ENCODE data around the gene CUL9. TPM values are rescaled to one million over a fixed set of nuclear protein-coding genes. Genes with fewer than 3 reads are reported as not detected.

CUL9 gene
- total RNA-seq, 1 donor from 2014 or later = 10.9 TPM

DNA sequence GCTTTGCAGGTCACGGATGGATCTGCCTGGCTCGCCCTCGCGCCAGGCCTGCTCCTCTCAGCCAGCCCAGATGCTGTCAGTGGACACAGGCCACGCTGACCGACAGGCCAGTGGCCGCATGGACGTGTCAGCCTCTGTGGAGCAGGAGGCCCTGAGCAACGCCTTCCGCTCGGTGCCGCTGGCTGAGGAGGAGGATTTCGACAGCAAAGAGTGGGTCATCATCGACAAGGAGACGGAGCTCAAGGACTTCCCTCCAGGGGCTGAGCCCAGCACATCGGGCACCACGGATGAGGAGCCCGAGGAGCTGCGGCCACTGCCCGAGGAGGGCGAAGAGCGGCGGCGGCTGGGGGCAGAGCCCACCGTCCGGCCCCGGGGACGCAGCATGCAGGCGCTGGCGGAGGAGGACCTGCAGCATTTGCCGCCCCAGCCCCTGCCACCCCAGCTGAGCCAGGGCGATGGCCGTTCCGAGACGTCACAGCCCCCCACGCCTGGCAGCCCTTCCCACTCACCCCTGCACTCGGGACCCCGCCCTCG is 80.9 kb downstream of the CUL9 start:
- DNase-seq (no peak), ATAC-seq (no peak)
- intact Hi-C loops (cut with micrococcal nuclease) = loop anchor here (5.0 kb wide), 1 partner anchor 74 kb away; no protein-coding TSS in a partner anchor

DNA sequence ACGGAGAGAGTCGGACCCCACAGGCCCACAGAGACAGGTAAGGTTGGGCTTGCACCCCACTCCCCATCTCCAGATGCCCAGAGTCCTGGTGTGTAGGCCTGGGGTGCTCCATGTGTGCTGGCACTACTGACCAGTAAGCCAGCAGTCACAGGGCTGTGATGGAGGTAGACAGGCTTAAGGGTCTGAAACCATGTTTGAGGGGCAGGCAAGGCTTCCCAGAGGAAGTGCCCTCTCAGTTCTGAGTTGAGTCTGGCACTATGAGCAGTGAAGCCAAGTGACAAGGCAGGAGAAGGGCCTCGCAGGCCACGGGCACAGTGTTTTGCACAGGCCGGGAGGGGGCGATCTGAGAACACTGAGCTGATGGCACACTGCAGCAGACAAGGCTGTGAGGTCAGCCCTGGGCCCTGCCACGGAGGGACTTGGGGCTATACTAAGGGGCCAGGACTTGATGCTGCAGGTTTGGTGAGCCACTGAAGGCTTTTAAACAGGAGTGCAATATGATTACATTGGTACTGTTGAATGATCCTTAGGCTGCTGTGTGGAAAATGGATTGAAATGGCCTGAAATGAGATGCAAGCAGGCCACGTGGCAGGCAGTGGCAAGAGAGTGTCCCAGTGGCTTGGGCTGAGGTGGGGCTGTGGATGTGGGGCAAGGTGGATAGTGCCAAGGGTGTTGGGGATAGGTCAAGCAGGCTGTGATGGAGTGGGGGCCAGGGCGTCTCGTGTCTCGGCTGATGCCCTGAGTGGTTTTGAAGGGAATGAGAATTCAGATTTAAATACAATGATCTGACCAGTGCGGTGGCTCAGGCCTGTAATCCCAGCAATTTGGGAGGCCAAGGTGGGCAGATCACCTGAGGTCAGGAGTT is 81.5 kb downstream of the CUL9 start:
- ATAC-seq (peak; percentile 79), DNase-seq (peak; percentile 81)
- intact Hi-C loops (cut with micrococcal nuclease) = loop anchor here (5.0 kb wide), 1 partner anchor 74 kb away; no protein-coding TSS in a partner anchor

DNA sequence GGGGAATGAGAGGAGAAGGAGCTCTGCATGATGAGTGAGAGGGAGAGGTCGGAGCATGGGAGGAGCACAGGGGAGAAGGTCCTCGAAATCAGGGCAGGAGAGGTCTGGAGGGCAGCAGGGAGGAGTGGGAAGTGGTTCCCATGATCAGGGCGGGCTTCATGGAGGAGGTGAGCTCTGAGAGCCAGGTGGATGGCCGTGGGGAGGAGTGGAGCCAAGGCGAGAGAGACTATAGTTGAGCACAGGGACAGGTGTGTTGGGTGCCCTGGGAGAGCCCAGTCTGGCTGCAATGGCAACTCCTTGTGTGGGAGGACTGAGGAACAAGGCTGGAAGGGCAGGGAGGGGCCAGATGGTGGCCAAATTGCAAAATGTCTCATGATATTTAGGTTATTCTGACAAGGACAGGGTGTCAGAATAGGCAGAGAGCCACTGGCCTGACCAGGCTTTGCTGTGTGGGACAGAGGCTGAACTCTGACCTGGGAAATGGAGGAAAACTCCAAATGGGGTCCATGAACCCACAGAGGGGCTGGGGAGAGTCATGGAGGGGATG is 82.7 kb downstream of the CUL9 start:
- intact Hi-C loops (cut with micrococcal nuclease) = loop anchor here (5.0 kb wide), 1 partner anchor 73 kb away; no protein-coding TSS in a partner anchor
- DNase-seq (no peak), ATAC-seq (no peak)

DNA sequence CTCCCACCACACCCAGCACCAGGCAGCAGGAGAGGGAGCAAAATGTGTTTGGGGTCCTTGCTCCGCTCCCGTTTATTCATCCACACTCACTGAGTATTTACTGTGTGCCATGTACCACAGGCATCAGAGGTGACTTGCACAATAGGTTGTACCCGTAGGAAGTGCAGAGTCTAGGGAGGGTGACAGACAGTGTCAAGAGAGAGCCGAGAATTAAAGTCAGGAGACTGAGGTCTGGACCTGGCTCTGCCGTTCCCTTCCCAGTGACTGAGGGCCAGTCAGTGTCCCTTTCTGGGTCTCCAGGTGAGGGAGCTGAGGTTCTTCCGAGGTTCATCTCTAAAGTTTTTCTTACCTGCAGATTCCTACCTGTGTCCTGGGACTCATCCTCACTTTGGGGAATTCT is 83.6 kb downstream of the CUL9 start:
- DNase-seq (no peak), ATAC-seq (no peak)
- intact Hi-C loops (cut with micrococcal nuclease) = no loop called here

DNA sequence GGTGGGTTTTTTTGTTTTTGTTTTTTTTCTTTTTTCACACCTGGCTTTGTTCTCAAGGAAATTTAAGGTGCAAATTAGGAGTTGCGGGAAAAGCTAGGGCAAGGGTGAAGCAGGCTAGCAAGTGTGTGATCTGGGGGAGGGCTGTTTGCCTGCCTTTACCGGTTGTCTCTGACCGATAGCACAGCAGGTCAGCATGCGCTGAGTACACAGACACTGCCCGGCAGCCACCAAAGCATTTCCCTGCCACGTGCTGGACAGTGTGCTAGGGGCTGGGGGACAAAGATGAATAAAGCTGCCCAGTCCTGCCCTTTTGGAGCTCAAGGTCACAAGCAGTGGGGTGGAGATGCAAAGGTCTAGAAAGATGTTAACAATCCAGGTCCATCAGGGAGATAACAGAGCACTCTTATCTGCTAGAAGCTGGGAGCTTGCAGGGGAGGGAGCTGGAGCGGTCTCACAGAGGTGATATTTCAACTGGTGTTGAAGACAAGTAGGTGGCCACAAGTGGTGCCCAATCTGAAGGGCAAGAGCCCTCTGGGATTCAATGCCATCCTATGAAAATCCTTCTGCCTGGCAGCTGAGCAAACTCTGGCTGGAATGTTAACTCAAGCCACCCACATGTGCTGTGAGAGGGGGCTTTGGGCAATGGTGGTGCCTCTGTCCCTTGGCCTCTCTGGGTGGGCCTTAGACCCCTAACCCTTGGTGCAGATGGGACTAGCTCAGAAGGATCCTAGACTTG is 85.8 kb downstream of the CUL9 start:
- DNase-seq (no peak), ATAC-seq (peak; percentile 47)
- intact Hi-C loops (cut with micrococcal nuclease) = no loop called here

DNA sequence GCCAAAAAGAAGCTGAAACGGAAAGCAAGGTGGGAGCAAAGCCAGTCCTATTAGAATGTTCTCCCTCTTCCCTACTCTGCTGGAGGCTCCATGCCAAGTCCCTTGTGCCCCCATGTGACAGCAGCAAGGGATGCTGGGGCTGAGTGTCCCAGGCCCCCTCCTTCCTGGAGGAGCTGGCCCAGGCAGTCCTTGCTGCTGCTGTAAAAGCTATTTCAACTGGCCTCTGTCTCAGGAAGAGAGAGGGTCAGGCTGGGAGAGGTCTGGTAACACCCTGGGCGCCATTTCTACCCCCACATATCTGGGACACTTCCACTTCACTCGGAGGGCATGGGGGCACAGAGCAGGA is 86.3 kb downstream of the CUL9 start:
- peak; percentile 48 for DNase-seq
- intact Hi-C loops (cut with micrococcal nuclease) = no loop called here
- ATAC-seq = peak; percentile 62

DNA sequence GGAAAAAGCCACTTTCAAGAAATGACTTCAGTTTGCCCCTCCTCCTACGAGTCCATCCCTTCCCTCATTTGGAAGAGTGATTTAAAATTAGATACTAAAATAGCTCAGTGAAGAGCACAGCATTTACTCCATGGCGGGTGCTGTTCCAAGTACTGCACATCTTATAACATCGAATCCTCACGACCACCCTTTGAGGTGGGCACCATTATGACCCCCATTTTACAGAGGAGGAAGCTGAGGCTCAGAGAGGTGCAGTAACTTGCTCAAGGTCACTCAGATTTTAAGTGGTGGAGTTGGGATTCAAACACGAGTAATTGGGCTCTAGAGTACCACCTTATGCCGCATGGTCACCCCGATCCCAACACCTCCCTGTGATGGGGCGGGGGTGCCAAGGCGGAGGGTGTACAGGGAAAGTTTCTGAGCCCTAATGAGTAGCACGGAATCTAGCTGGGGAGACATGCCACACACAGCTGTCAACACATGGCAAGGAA is 86.8 kb downstream of the CUL9 start:
- ATAC-seq (no peak), DNase-seq (no peak)
- intact Hi-C loops (cut with micrococcal nuclease) = no loop called here

DNA sequence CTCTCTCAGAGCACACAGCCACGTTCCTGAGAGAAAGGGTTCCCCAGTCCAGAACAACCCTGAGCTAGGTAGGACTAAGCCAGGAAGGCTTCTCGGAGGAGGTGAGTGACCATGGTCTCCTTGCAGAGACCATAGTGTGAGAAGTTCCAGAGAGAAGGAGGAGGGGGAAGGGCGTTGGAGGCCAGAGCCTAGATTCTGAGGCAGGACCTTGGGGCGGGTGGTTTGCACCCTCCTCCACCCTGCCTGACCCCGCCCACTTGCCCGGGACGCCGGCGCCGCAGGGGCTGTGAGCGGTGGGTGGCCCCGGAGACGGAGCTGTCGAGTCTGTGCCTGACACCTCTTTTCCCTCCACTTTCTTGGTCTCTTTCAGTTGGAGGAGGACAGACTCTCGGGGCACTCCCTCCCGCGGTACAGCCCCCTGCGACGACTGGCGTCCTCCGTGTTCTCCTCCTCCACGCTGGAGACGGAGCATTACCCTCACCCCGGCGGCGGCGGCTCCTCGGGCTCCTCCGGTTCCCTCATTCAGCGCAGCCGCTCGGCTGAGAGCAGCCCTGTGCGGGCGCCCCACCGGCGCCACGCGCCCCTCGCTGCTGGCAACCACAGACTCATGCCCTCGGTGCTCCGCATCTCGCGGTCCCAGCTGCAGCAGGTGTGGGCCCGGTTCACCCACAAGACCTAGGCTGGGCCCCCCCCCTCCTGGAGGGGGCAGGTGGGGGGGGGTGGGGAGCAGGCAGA is 87.4 kb downstream of the CUL9 start:
- peak; percentile 60 for ATAC-seq
- peak; percentile 63 for DNase-seq

DNA sequence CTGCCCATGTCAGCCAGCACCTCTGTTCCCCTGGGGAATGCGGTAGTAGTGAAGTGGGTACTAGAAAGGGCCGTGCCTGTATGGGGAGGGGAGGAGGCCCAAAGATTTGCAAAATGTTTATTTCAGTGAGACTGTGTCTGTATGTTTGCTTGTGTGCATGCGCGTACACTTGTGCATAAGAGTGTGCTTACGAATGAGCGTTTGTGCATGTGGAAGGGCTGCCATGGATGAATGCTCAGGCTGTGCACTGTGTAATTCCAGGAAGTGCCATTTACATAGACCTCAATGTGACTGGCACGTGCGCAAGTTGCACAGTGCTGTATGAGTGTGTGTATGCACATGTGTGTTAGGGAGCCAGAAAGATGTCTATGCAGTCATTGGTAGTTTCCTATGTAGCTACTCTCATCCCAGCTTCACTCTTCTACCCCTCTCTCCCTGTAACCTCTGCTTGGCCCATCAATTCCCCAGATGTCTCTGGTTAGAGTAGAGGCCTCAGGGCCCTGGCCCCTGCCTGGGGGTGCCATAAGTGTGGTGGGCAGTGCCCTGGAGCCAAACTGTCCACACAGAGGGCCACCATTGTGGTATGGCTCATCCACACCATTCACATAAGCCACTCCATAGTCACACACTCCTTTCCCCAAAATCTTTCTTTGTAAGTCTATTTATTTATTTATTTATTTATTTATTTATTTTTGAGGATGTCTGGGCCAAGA is 89.3 kb downstream of the CUL9 start:
- DNase-seq (no peak), ATAC-seq (no peak)
- intact Hi-C loops (cut with micrococcal nuclease) = no loop called here

More for the DNA sequence above, 87.4 kb downstream of the CUL9 start:
- intact Hi-C loops (cut with micrococcal nuclease) = no loop called here

DNA sequence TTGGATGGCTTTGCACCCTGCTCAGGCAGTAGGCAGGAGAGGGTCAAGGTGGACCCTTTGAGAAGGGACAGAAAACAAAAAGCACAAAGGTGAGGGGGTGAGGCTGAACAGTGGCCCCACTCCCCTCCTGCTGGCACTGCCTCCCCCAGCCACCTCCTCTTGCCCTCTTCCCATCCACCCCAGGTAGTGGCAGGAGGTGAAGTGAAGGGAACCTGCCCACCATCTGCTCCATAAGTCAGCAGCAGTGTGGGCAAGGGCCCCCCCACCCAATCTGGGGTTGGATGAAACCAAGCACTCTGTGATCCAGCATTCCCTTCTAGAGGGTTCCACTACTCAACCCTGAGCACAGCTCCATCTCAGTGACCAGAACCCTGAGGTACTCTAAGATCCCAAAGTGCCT is 89.9 kb downstream of the CUL9 start:
- no peak for DNase-seq
- ATAC-seq = no peak
- intact Hi-C loops (cut with micrococcal nuclease) = no loop called here

DNA sequence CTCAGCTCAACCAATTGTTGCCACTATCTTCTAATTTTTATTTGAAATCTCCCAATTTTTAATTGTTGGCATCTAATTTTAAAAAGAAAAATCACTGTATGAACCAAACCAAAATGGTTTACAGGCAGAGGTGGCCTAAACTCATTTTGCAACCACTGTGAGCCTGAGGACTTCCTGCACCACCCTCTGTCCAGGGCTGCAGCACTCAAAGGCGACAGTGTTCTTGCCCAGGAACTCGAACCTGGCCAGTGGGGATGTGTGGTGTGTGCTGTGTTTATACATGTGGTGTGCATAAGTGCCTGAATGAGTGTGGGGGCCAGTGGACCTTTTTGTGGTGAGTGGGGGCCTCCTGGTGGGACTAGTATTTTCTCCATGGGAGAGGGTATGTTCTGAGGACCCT is 91.7 kb downstream of the CUL9 start:
- intact Hi-C loops (cut with micrococcal nuclease) = no loop called here
- ATAC-seq (no peak), DNase-seq (no peak)

Other genes with a start within 250 kb of the CUL9 start
- gene GNMT, start 221.4 kb upstream of the CUL9 start, total RNA-seq = 2.0 TPM
- 27.8 TPM for gene PEX6, start 203.0 kb upstream of the CUL9 start, total RNA-seq
- gene PPP2R5D, start 197.6 kb upstream of the CUL9 start, total RNA-seq = 40.3 TPM
- 28.7 TPM for gene MEA1, start 168.2 kb upstream of the CUL9 start, total RNA-seq
- gene KLHDC3, start 167.9 kb upstream of the CUL9 start, total RNA-seq = 167 TPM
- gene RRP36, start 160.6 kb upstream of the CUL9 start, total RNA-seq = 27.6 TPM
- 9.6 TPM for gene CUL7, start 128.3 kb upstream of the CUL9 start, total RNA-seq
- 116 TPM for gene MRPL2, start 122.8 kb upstream of the CUL9 start, total RNA-seq
- gene KLC4, start 122.6 kb upstream of the CUL9 start, total RNA-seq = 35.9 TPM
- 2.1 TPM for gene PTK7, start 105.9 kb upstream of the CUL9 start, total RNA-seq
- 78.7 TPM for gene SRF, start 10.9 kb upstream of the CUL9 start, total RNA-seq
- 31.2 TPM for gene DNPH1, start 47.3 kb downstream of the CUL9 start, total RNA-seq
- 0.15 TPM for gene TTBK1, start 61.3 kb downstream of the CUL9 start, total RNA-seq
- gene SLC22A7, start 116.1 kb downstream of the CUL9 start, total RNA-seq = not detected
- gene CRIP3, start 126.6 kb downstream of the CUL9 start, total RNA-seq = 6.6 TPM
- 12.4 TPM for gene ZNF318, start 187.5 kb downstream of the CUL9 start, total RNA-seq
- 11.5 TPM for gene ABCC10, start 245.3 kb downstream of the CUL9 start, total RNA-seq